ACC112 (cell line): Measurements from ENCODE around the gene HSPD1.
"Not testable (repeated sequence)": the region's sequence is repeated elsewhere in the genome, so short reads cannot be mapped to it uniquely, and the experiment has no call there.

Experiments
- H2AFZ ChIP-seq: fragments of 200-600 bp; sonication (generic); one replicate; pipeline ENCODE4 v1.6.0; 2017; ENCODE audit warnings: antibody characterized with exemption, low read length; ENCODE audit not compliant: unreplicated experiment
- H3K27ac ChIP-seq: fragments of 200-600 bp; sonication (generic); 2 replicates; pipeline ENCODE4 v1.5.1; 2014; ENCODE audit warnings: low read depth, mild to moderate bottlenecking, antibody characterized with exemption, low read length, moderate library complexity
- H3K27me3 ChIP-seq: fragments of 200-600 bp; sonication (generic); 2 replicates; pipeline ENCODE4 v1.6.1; 2014; ENCODE audit warnings: mild to moderate bottlenecking, antibody characterized with exemption, low read length, moderate library complexity, mixed read lengths; ENCODE audit not compliant: insufficient read depth
- H3K36me3 ChIP-seq: fragments of 200-600 bp; sonication (generic); 2 replicates; pipeline ENCODE4 v1.6.1; 2016; ENCODE audit warnings: mild to moderate bottlenecking, antibody characterized with exemption, low read length, moderate library complexity, mixed read lengths; ENCODE audit not compliant: insufficient read depth
- H3K4me1 ChIP-seq: fragments of 200-600 bp; sonication (generic); one replicate; pipeline ENCODE4 v1.6.1; 2016; ENCODE audit warnings: low read length, mixed read lengths; ENCODE audit not compliant: insufficient read depth, unreplicated experiment, control insufficient read depth
- H3K4me3 ChIP-seq: fragments of 200-600 bp; sonication (generic); 2 replicates; pipeline ENCODE4 v1.5.1; 2014; ENCODE audit warnings: mild to moderate bottlenecking, low read depth, low read length
- H3K79me2 ChIP-seq: fragments of 200-600 bp; sonication (generic); one replicate; pipeline ENCODE4 v1.6.0; 2016; ENCODE audit warnings: low read length; ENCODE audit not compliant: control insufficient read depth, unreplicated experiment, insufficient read depth

Gene HSPD1

GRCh38 chr2:197497326-197497725 lies 2.3 kb downstream of the HSPD1 start:
- no peak overlapping the region for H3K27ac ChIP-seq
- peaks cover 37% of the 10 kb centered on the region for H3K4me1 ChIP-seq
- H3K27me3 ChIP-seq = no peaks in the 10 kb centered on the region
- H3K79me2 ChIP-seq = peaks cover 82% of the 10 kb centered on the region
- H3K36me3 ChIP-seq = peaks cover 58% of the 10 kb centered on the region
- H3K4me3 ChIP-seq = peak overlapping the region; percentile 99
- no peak overlapping the region for H2AFZ ChIP-seq

- Histone ChIP-seq H2AFZ (no peak overlapping the region), H3K27ac (no peak overlapping the region), H3K36me3 (peaks cover 59% of the 10 kb centered on the region), H3K79me2 (peaks cover 78% of the 10 kb centered on the region), H3K27me3 (no peaks in the 10 kb centered on the region), H3K4me3 (peak overlapping the region; percentile 99), H3K4me1 (peaks cover 31% of the 10 kb centered on the region)
These were observed 2.9 kb downstream of the HSPD1 start for GRCh38 chr2:197496695-197497094.

GRCh38 chr2:197495433-197496134 lies 4.1 kb downstream of the HSPD1 start:
- H3K36me3 ChIP-seq = peaks cover 66% of the 10 kb centered on the region
- no peak overlapping the region for H3K27ac ChIP-seq
- no peak overlapping the region for H2AFZ ChIP-seq
- H3K27me3 ChIP-seq = no peaks in the 10 kb centered on the region
- peak overlapping the region; percentile 99 for H3K4me3 ChIP-seq
- H3K4me1 ChIP-seq = peaks cover 30% of the 10 kb centered on the region
- H3K79me2 ChIP-seq = peaks cover 67% of the 10 kb centered on the region

- Histone ChIP-seq H3K36me3 (peaks cover 67% of the 10 kb centered on the region), H3K79me2 (peaks cover 2% of the 10 kb centered on the region), H3K27ac (no peak overlapping the region), H3K27me3 (no peaks in the 10 kb centered on the region), H3K4me3 (no peak overlapping the region), H3K4me1 (no peaks in the 10 kb centered on the region), H2AFZ (no peak overlapping the region)
These were observed 12.3 kb downstream of the HSPD1 start for GRCh38 chr2:197487385-197487784.

GRCh38 chr2:197486175-197486574 lies 13.5 kb downstream of the HSPD1 start:
- peaks cover 62% of the 10 kb centered on the region for H3K36me3 ChIP-seq
- no peak overlapping the region for H3K4me3 ChIP-seq
- H3K4me1 ChIP-seq = no peaks in the 10 kb centered on the region
- H3K79me2 ChIP-seq = no peaks in the 10 kb centered on the region
- H3K27me3 ChIP-seq = no peaks in the 10 kb centered on the region
- H2AFZ ChIP-seq = no peak overlapping the region
- H3K27ac ChIP-seq = no peak overlapping the region

- not testable (repeated sequence) for H3K4me1 ChIP-seq, H3K79me2 ChIP-seq, H3K4me3 ChIP-seq, H3K27me3 ChIP-seq, H2AFZ ChIP-seq, H3K27ac ChIP-seq
- H3K36me3 ChIP-seq = peaks cover 46% of the 10 kb centered on the region
These were observed 15.4 kb downstream of the HSPD1 start for GRCh38 chr2:197484248-197484647.

GRCh38 chr2:197480165-197481036 lies 19.2 kb downstream of the HSPD1 start:
- no peak overlapping the region for H3K27ac ChIP-seq
- H3K27me3 ChIP-seq = no peaks in the 10 kb centered on the region
- H3K4me1 ChIP-seq = no peaks in the 10 kb centered on the region
- H2AFZ ChIP-seq = no peak overlapping the region
- peaks cover 24% of the 10 kb centered on the region for H3K36me3 ChIP-seq
- no peak overlapping the region for H3K4me3 ChIP-seq
- H3K79me2 ChIP-seq = no peaks in the 10 kb centered on the region

GRCh38 chr2:197477797-197478196 lies 21.8 kb downstream of the HSPD1 start:
- Histone ChIP-seq H3K36me3 (peaks cover 28% of the 10 kb centered on the region), H2AFZ (no peak overlapping the region), H3K27me3 (no peaks in the 10 kb centered on the region), H3K27ac (no peak overlapping the region), H3K4me3 (no peak overlapping the region), H3K79me2 (no peaks in the 10 kb centered on the region), H3K4me1 (no peaks in the 10 kb centered on the region)

GRCh38 chr2:197472166-197472565 lies 27.5 kb downstream of the HSPD1 start:
- peaks cover 2% of the 10 kb centered on the region for H3K79me2 ChIP-seq
- H3K36me3 ChIP-seq = peaks cover 38% of the 10 kb centered on the region

GRCh38 chr2:197464175-197464574 lies 35.5 kb downstream of the HSPD1 start:
- H3K79me2 ChIP-seq = peaks cover 25% of the 10 kb centered on the region
- H3K4me1 ChIP-seq = peaks cover 13% of the 10 kb centered on the region
- peaks cover 17% of the 10 kb centered on the region; the same call in 1 of the 2 replicates for H3K36me3 ChIP-seq
- no peak overlapping the region for H3K27ac ChIP-seq
- no peak overlapping the region for H3K4me3 ChIP-seq
- H2AFZ ChIP-seq = no peak overlapping the region
- no peaks in the 10 kb centered on the region for H3K27me3 ChIP-seq

More at GRCh38 chr2:197472166-197472565, 27.5 kb downstream of the HSPD1 start:
- no peak overlapping the region for H3K27ac ChIP-seq
- H2AFZ ChIP-seq = no peak overlapping the region
- no peak overlapping the region for H3K4me3 ChIP-seq
- H3K4me1 ChIP-seq = no peaks in the 10 kb centered on the region
- H3K27me3 ChIP-seq = no peaks in the 10 kb centered on the region
